Progenitor cell of endocrine pancreas (in vitro differentiated cells): ENCODE data around the gene P2RX7. TPM values are rescaled to one million over a fixed set of nuclear protein-coding genes. Genes with fewer than 3 reads are reported as not detected.

Experiments used
- DNase-seq: peaks from one replicate; pipeline ENCODE4 v3.0.0; 2021; ENCODE audit warnings: low spot score; ENCODE audit not compliant: unreplicated experiment
- H3K27ac Mint-ChIP-seq: 2 replicates; pipeline ENCODE4 v1.8.0; 2021; ENCODE audit warnings: mild to moderate bottlenecking, moderate library complexity, mixed read lengths
- H3K27me3 Mint-ChIP-seq: 2 replicates; pipeline ENCODE4 v1.8.0; 2021; ENCODE audit warnings: mixed read lengths
- H3K36me3 Mint-ChIP-seq: 2 replicates; pipeline ENCODE4 v1.8.0; 2022; ENCODE audit warnings: mixed read lengths; ENCODE audit not compliant: insufficient read depth
- H3K4me1 Mint-ChIP-seq: 2 replicates; pipeline ENCODE4 v1.8.0; 2021; ENCODE audit warnings: low read depth, mixed read lengths
- H3K4me3 Mint-ChIP-seq: 2 replicates; pipeline ENCODE4 v1.8.0; 2021; ENCODE audit warnings: low read depth, mild to moderate bottlenecking, moderate library complexity, mixed read lengths
- H3K9me3 Mint-ChIP-seq: 2 replicates; pipeline ENCODE4 v1.8.0; 2021; ENCODE audit warnings: low read depth, mixed read lengths
- CTCF ChIP-seq: fragments of 200-600 bp; sonication (generic); IDR thresholded peaks from one replicate; pipeline ENCODE4 v1.5.0; 2021; ENCODE audit warnings: antibody characterized with exemption, mild to moderate bottlenecking; ENCODE audit not compliant: unreplicated experiment
- long read RNA-seq: library from polyadenylated mRNA; unstranded; transcript quantifications from one replicate; pipeline ENCODE4 v2.0.0, GENCODE V29; 2020
- total RNA-seq: library from RNA; stranded (reverse); gene quantifications from 2 replicates; pipeline ENCODE4 v1.2.1, GENCODE V29; 2021

Gene P2RX7
- not detected in 2 replicates for total RNA-seq
- long read RNA-seq: 0 reads

GRCh38 chr12:121132601-121133481 is at the start of gene P2RX7:
TSS of gene P2RX7 (plus strand) at chr12:121132876. CDS start at chr12:121132971, 95 bp downstream.
- peaks cover 4% of the 10 kb centered on the region for H3K4me1 Mint-ChIP-seq
- DNase-seq: no peak
- H3K36me3 Mint-ChIP-seq: no peaks in the 10 kb centered on the region
- no peak for TF ChIP-seq CTCF
- H3K27ac Mint-ChIP-seq: no peak within 1 kb of the TSS
- H3K9me3 Mint-ChIP-seq: no peaks in the 10 kb centered on the region
- H3K4me3 Mint-ChIP-seq: no peak within 1 kb of the TSS
- peaks cover 57% of the 10 kb centered on the region for H3K27me3 Mint-ChIP-seq

- no peak for DNase-seq
- H3K4me3 Mint-ChIP-seq: no peak overlapping the region
- no peaks in the 10 kb centered on the region for H3K9me3 Mint-ChIP-seq
- no peak for TF ChIP-seq CTCF
- H3K27me3 Mint-ChIP-seq: peaks cover 43% of the 10 kb centered on the region
- H3K36me3 Mint-ChIP-seq: no peaks in the 10 kb centered on the region
- no peaks in the 10 kb centered on the region for H3K4me1 Mint-ChIP-seq
- no peak overlapping the region for H3K27ac Mint-ChIP-seq
Measured at GRCh38 chr12:121084229-121084628, 48.4 kb upstream of the P2RX7 start.

- no peaks in the 10 kb centered on the region for H3K4me1 Mint-ChIP-seq
- no peak overlapping the region for H3K27ac Mint-ChIP-seq
- H3K9me3 Mint-ChIP-seq: no peaks in the 10 kb centered on the region
- H3K4me3 Mint-ChIP-seq: no peak overlapping the region
- no peaks in the 10 kb centered on the region for H3K36me3 Mint-ChIP-seq
- H3K27me3 Mint-ChIP-seq: peaks cover 51% of the 10 kb centered on the region
- no peak for DNase-seq
- TF ChIP-seq CTCF: no peak
Measured at GRCh38 chr12:121085069-121085468, 47.6 kb upstream of the P2RX7 start.

- Mint-ChIP-seq H3K27ac (no peak overlapping the region), H3K4me1 (no peaks in the 10 kb centered on the region), H3K27me3 (peaks cover 58% of the 10 kb centered on the region), H3K4me3 (no peak overlapping the region), H3K36me3 (no peaks in the 10 kb centered on the region), H3K9me3 (no peaks in the 10 kb centered on the region)
- DNase-seq: no peak
- no peak for TF ChIP-seq CTCF
Measured at GRCh38 chr12:121085506-121086353, 46.9 kb upstream of the P2RX7 start.

- Mint-ChIP-seq H3K36me3 (no peaks in the 10 kb centered on the region), H3K27ac (no peak overlapping the region), H3K4me1 (no peaks in the 10 kb centered on the region), H3K4me3 (no peak overlapping the region), H3K27me3 (peaks cover 69% of the 10 kb centered on the region), H3K9me3 (no peaks in the 10 kb centered on the region)
- no peak for DNase-seq
- TF ChIP-seq CTCF: no peak
Measured at GRCh38 chr12:121086781-121087295, 45.8 kb upstream of the P2RX7 start.
